HepG2 (cell line): ENCODE data around the gene CRLF1. TPM values are rescaled to one million over a fixed set of nuclear protein-coding genes. Genes with fewer than 3 reads are reported as not detected.
A peak's percentile ranks its signal among the peaks of the same experiment; 100 is the strongest.

Experiments
- AGO1 ChIP-seq: fragments of 200-400 bp; formaldehyde crosslinking; IDR thresholded peaks from 2 replicates; pipeline ENCODE4 v1.6.1; 2017; ENCODE audit warnings: mild to moderate bottlenecking, low read depth, low read length, moderate library complexity; ENCODE audit not compliant: poor library complexity, severe bottlenecking
- CENPX ChIP-seq: sonication (generic); formaldehyde crosslinking; IDR thresholded peaks from 2 replicates; pipeline ENCODE4 v1.9.0; 2021; ENCODE audit warnings: mild to moderate bottlenecking, missing genetic modification reagents, moderate library complexity
- HNRNPLL ChIP-seq: fragments of 200-400 bp; formaldehyde crosslinking; IDR thresholded peaks from 2 replicates; pipeline ENCODE4 v1.6.1; 2017; ENCODE audit warnings: mild to moderate bottlenecking, low read depth, low read length; ENCODE audit not compliant: poor library complexity, severe bottlenecking
- KMT2A ChIP-seq: sonication (generic); formaldehyde crosslinking; IDR thresholded peaks from 2 replicates; pipeline ENCODE4 v1.4.0; 2020; ENCODE audit warnings: missing genetic modification reagents
- PHF5A ChIP-seq: IDR thresholded peaks from one replicate; pipeline ENCODE4 v1.6.1; 2018; ENCODE audit warnings: low read depth, missing genetic modification reagents; ENCODE audit not compliant: unreplicated experiment
- SOX6 ChIP-seq, 2 experiments: fragments of 450-650 bp in 1 of 2; sonication (generic) in 1 of 2; formaldehyde crosslinking in 1 of 2; IDR thresholded peaks; 2 replicates each; pipeline versions ENCODE4 v1.4.0 to v1.6.1; 2017 to 2020; ENCODE audit warnings: antibody characterized with exemption in 1 of 2, mild to moderate bottlenecking in 1 of 2, missing genetic modification reagents in 1 of 2
- SRF ChIP-seq: IDR thresholded peaks from 2 replicates; pipeline ENCODE4 v1.6.1; 2011; ENCODE audit warnings: mild to moderate bottlenecking, low read depth, low read length, moderate library complexity
- TARDBP ChIP-seq: sonication (generic); formaldehyde crosslinking; IDR thresholded peaks from 2 replicates; pipeline ENCODE4 v1.8.0; 2022; ENCODE audit warnings: mild to moderate bottlenecking, missing genetic modification reagents
- TEF ChIP-seq: sonication (generic); formaldehyde crosslinking; IDR thresholded peaks from 2 replicates; pipeline ENCODE4 v1.5.0; 2020; ENCODE audit warnings: missing genetic modification reagents
- THAP8 ChIP-seq: sonication (generic); formaldehyde crosslinking; IDR thresholded peaks from 2 replicates; pipeline ENCODE4 v1.5.1; 2020; ENCODE audit warnings: missing genetic modification reagents, mild to moderate bottlenecking, borderline replicate concordance
- ZBTB21 ChIP-seq: sonication (generic); formaldehyde crosslinking; IDR thresholded peaks from 2 replicates; pipeline ENCODE4 v1.4.0; 2020; ENCODE audit warnings: missing genetic modification reagents
- ZNF317 ChIP-seq: sonication (generic); formaldehyde crosslinking; IDR thresholded peaks from 2 replicates; pipeline ENCODE4 v1.5.0; 2020; ENCODE audit warnings: mild to moderate bottlenecking, missing genetic modification reagents
- ZNF512B ChIP-seq: sonication (generic); formaldehyde crosslinking; IDR thresholded peaks from 2 replicates; pipeline ENCODE4 v1.5.1; 2020; ENCODE audit warnings: missing genetic modification reagents, mild to moderate bottlenecking, borderline replicate concordance
- ZNF543 ChIP-seq: sonication (generic); formaldehyde crosslinking; IDR thresholded peaks from 2 replicates; pipeline ENCODE4 v1.4.0; 2020; ENCODE audit warnings: mild to moderate bottlenecking, missing genetic modification reagents
- ZNF644 ChIP-seq: IDR thresholded peaks from 2 replicates; pipeline ENCODE4 v1.6.1; 2016; ENCODE audit warnings: low read depth
- ZNF766 ChIP-seq: sonication (generic); formaldehyde crosslinking; IDR thresholded peaks from 2 replicates; pipeline ENCODE4 v1.5.0; 2020; ENCODE audit warnings: missing genetic modification reagents, borderline replicate concordance
- polyA plus RNA-seq, 8 experiments: library from polyadenylated mRNA; depleted of rRNA in 3 of 8; stranded (reverse) in 7 of 8; unstranded in 1 of 8; fragments of >200 nt; fragmentation: Illumina TruSeq in 4 of 8; extraction: Trizol in 4 of 8; gene quantifications; 2 replicates each; pipeline versions ENCODE4 v1.2.1 to v1.2.3, GENCODE V29; 2011 to 2016; ENCODE audit warnings: low read depth in 4 of 8, missing spikeins in 1 of 8, mixed read lengths in 1 of 8; ENCODE audit not compliant: insufficient read depth in 1 of 8
- total RNA-seq, 5 experiments: library from RNA; depleted of rRNA; stranded (reverse); fragments of >200 nt; fragmentation: Illumina TruSeq; extraction: Trizol; gene quantifications; 2 replicates each; pipeline ENCODE4 v1.2.3, GENCODE V29; 2016; ENCODE audit warnings: low read depth in 1 of 5
- TF ChIP-seq, protein P1 (sequence below): sonication (generic); formaldehyde crosslinking; IDR thresholded peaks from 2 replicates; pipeline ENCODE4 v1.8.1; 2023; ENCODE audit warnings: mild to moderate bottlenecking, moderate library complexity, missing genetic modification reagents

CRLF1 gene
- total and polyA plus RNA-seq, 2 of the 13 experiments (the other 11 are each of a cell fraction or from before 2014, with no cell fraction given) = 217 to 296 TPM

GRCh38 chr19:18571564-18572344 is 34.8 kb downstream of the CRLF1 start, which contains the start of gene UBA52 (continued):
- peak; percentile 85 for TF ChIP-seq AGO1
- peak; percentile 87 for TF ChIP-seq HNRNPLL
- no peak for TF ChIP-seq SOX6 (IDR thresholded peaks at IDR 0.05)
- TF ChIP-seq SOX6 (CRISPR knock-in tag; IDR thresholded peaks at IDR 0.05) = peak; percentile 74
- TF ChIP-seq PHF5A (CRISPR knock-in tag) = no peak
- peak; percentile 93 for TF ChIP-seq KMT2A
- no peak for TF ChIP-seq CENPX
- no peak for TF ChIP-seq TEF
- TF ChIP-seq ZNF644 (CRISPR knock-in tag) = no peak
- TF ChIP-seq THAP8 (CRISPR knock-in tag) = no peak
- TF ChIP-seq ZNF543 = peak; percentile 69; the same call in 1 of the 2 replicates
- TF ChIP-seq, protein P1, sequence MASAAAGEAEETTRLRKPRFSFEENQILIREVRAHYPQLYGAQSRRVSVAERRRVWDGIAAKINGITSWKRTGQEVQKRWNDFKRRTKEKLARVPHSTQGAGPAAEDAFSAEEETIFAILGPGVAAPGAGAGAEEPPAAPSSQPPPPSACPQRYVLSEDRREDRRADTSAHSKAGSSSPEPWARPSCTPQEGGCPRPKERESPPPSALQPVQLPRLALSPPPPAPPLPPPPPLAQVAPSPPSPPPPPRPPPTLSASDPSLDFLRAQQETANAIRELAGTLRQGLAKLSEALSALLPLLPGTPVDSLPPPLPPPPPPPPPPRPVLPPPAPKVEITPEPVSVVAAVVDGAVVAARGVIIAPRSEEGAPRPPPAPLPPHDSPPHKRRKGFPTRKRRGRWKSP (CRISPR knock-in tag) = peak; percentile 94
- TF ChIP-seq ZNF512B = no peak
- no peak for TF ChIP-seq SRF
- peak; percentile 96; the same call in 1 of the 2 replicates for TF ChIP-seq TARDBP
- TF ChIP-seq ZNF766 (CRISPR knock-in tag) = peak; percentile 57; the same call in 1 of the 2 replicates
- TF ChIP-seq ZNF317 (CRISPR knock-in tag) = no peak
- peak; percentile 100 for TF ChIP-seq ZBTB21 (CRISPR knock-in tag)
